B cell (primary cell): ENCODE data around the gene EHBP1. TPM values are rescaled to one million over a fixed set of nuclear protein-coding genes. Genes with fewer than 3 reads are reported as not detected.

Experiments used
- ATAC-seq: fragments of 200-7000 bp; cut with Tn5 transposase; one replicate; pipeline ENCODE4 v1.10.0; 2021; ENCODE audit warnings: low read depth, mild to moderate bottlenecking, moderate number of reproducible peaks, moderate library complexity
- CTCF ChIA-PET: fragments of 350-600 bp; sonication (Branson Sonifier 250); formaldehyde crosslinking; loops from one replicate; lab custom pipeline; 2021; ENCODE audit warnings: antibody characterized with exemption, inconsistent platforms; lab: Charles Lee
- POLR2A ChIA-PET: fragments of 350-600 bp; sonication (Branson Sonifier 250); formaldehyde crosslinking; loops from one replicate; lab custom pipeline; 2021; ENCODE audit warnings: antibody characterized with exemption; lab: Charles Lee
- DNase-seq: peaks from one replicate; pipeline ENCODE4 v3.0.0; 2013
- H2AFZ ChIP-seq: 2 replicates; pipeline ENCODE4 v1.6.1; 2012; ENCODE audit warnings: mild to moderate bottlenecking, low read depth, low read length; ENCODE audit not compliant: insufficient read depth, poor library complexity, severe bottlenecking
- H3K27ac ChIP-seq, 2 donors: 1 replicate in 1 of 2; 2 replicates in 1 of 2; pipeline ENCODE4 v1.5.1; 2012 to 2013; ENCODE audit warnings: low read length in 2 of 2, mild to moderate bottlenecking in 2 of 2, moderate library complexity in 1 of 2
- H3K27me3 ChIP-seq, 4 experiments: fragments of 200-600 bp in 1 of 4; sonication (generic) in 1 of 4; replicated peaks in 1 of 4; 1 replicate in 2 of 4; 2 replicates in 2 of 4; pipeline versions ENCODE4 v1.6.1 to v1.7.0; 2013 to 2016; ENCODE audit warnings: low read length in 3 of 4, mild to moderate bottlenecking in 2 of 4, mixed read lengths in 1 of 4, moderate library complexity in 1 of 4; ENCODE audit not compliant: insufficient read depth in 4 of 4, control insufficient read depth in 3 of 4; ENCODE audit errors: control extremely low read depth in 1 of 4
- H3K36me3 ChIP-seq, 2 experiments: replicated peaks in 1 of 2; 1 replicate in 1 of 2; 2 replicates in 1 of 2; pipeline versions ENCODE4 v1.6.1 to v1.7.1; 2013; ENCODE audit warnings: low read length in 1 of 2; ENCODE audit not compliant: insufficient read depth in 2 of 2, control insufficient read depth in 1 of 2; ENCODE audit errors: control extremely low read depth in 1 of 2, extremely low read depth in 1 of 2
- H3K4me1 ChIP-seq, 2 donors: fragments of 200-600 bp in 1 of 2; sonication (generic) in 1 of 2; 1 replicate in 1 of 2; 2 replicates in 1 of 2; pipeline versions ENCODE4 v1.5.1 to v1.6.1; 2013 to 2017; ENCODE audit warnings: low read length in 2 of 2; ENCODE audit not compliant: control insufficient read depth in 2 of 2, insufficient read depth in 2 of 2
- H3K4me2 ChIP-seq: replicated peaks from 2 replicates; pipeline ENCODE3; 2012; ENCODE audit warnings: mild to moderate bottlenecking, low read depth, low read length; ENCODE audit not compliant: poor library complexity, severe bottlenecking
- H3K4me3 ChIP-seq, 5 experiments: fragments of 200-600 bp in 1 of 5; sonication (generic) in 1 of 5; 1 replicate in 3 of 5; 2 replicates in 2 of 5; pipeline versions ENCODE4 v1.5.1 to v1.7.0; 2011 to 2016; ENCODE audit warnings: low read length in 4 of 5, mild to moderate bottlenecking in 4 of 5, low read depth in 2 of 5, control low read depth in 1 of 5, moderate library complexity in 1 of 5; ENCODE audit not compliant: insufficient read depth in 1 of 5; ENCODE audit errors: control extremely low read depth in 1 of 5, extremely low read depth in 1 of 5
- H3K79me2 ChIP-seq: fragments of 200-600 bp; sonication (generic); one replicate; pipeline ENCODE4 v1.6.0; 2016; ENCODE audit warnings: low read length; ENCODE audit not compliant: control insufficient read depth, insufficient read depth
- H3K9ac ChIP-seq: fragments of 200-600 bp; sonication (generic); 2 replicates; pipeline ENCODE4 v1.6.1; 2017; ENCODE audit warnings: mild to moderate bottlenecking, low read length, moderate library complexity
- H3K9me3 ChIP-seq, 3 donors: one replicate each; pipeline versions ENCODE4 v1.6.1 to v1.7.1; 2013; ENCODE audit warnings: low read length in 2 of 3; ENCODE audit not compliant: control insufficient read depth in 2 of 3, insufficient read depth in 1 of 3; ENCODE audit errors: control extremely low read depth in 1 of 3
- H4K20me1 ChIP-seq: 2 replicates; pipeline ENCODE4 v1.6.0; 2012; ENCODE audit warnings: mild to moderate bottlenecking, low read length; ENCODE audit not compliant: insufficient read depth, control insufficient read depth, poor library complexity, severe bottlenecking
- H3K27ac Mint-ChIP-seq: one replicate; pipeline ENCODE4 v1.8.0; 2021; ENCODE audit warnings: mixed read lengths
- H3K27me3 Mint-ChIP-seq: one replicate; pipeline ENCODE4 v1.8.0; 2021; ENCODE audit warnings: mixed read lengths
- H3K4me1 Mint-ChIP-seq: one replicate; pipeline ENCODE4 v1.8.0; 2021; ENCODE audit warnings: mixed read lengths
- H3K4me3 Mint-ChIP-seq: one replicate; pipeline ENCODE4 v1.8.0; 2021; ENCODE audit warnings: mixed read lengths
- H3K9me3 Mint-ChIP-seq: one replicate; pipeline ENCODE4 v1.8.0; 2022; ENCODE audit warnings: mixed read lengths; ENCODE audit not compliant: insufficient read depth
- EZH2 ChIP-seq: IDR thresholded peaks from 2 replicates; pipeline ENCODE4 v1.6.1; 2012; ENCODE audit warnings: borderline replicate concordance, low read depth, mild to moderate bottlenecking, moderate library complexity, low read length; ENCODE audit not compliant: insufficient read depth, poor library complexity, severe bottlenecking
- intact Hi-C: fragments of 100-400 bp; cut with micrococcal nuclease; formaldehyde crosslinking; loops from one replicate; pipeline ENCODE4 v1.10.0; 2022
- polyA plus RNA-seq: library from polyadenylated mRNA; depleted of rRNA; stranded (reverse); fragments of >200 nt; gene quantifications from 2 replicates; pipeline ENCODE4 v1.2.3, GENCODE V29; 2012
- total RNA-seq, 2 donors: library from RNA; stranded (reverse); fragments of 120-200 nt in 1 of 2; gene quantifications; 1 replicate in 1 of 2; 2 replicates in 1 of 2; pipeline versions ENCODE4 v1.2.3 to v1.2.4, GENCODE V29; 2013 to 2022
- TF ChIP-seq, protein P1 (sequence below): fragments of 200-600 bp; IDR thresholded peaks from one replicate; pipeline ENCODE4 v1.8.0; 2022; ENCODE audit warnings: antibody characterized with exemption, mild to moderate bottlenecking

EHBP1 gene
- total and polyA plus RNA-seq, 2 donors (not counting 1 experiment from before 2014, with no cell fraction given): 8.8 to 34.7 TPM

GRCh38 chr2:62719757-62720156 is 14.2 kb downstream of the EHBP1 start:
- ChIA-PET CTCF (no interaction called here), POLR2A (no interaction called here)
- no peaks in the 10 kb centered on the region for H3K4me1 ChIP-seq
- H3K4me2 ChIP-seq: no peak overlapping the region
- H3K9me3 Mint-ChIP-seq: peaks cover 12% of the 10 kb centered on the region
- H2AFZ ChIP-seq: no peak overlapping the region
- peaks cover 5% of the 10 kb centered on the region in 3 donors for H3K9me3 ChIP-seq
- DNase-seq: no peak
- intact Hi-C loops: no loop called here
- peaks cover 18% of the 10 kb centered on the region for H3K79me2 ChIP-seq
- H4K20me1 ChIP-seq: no peaks in the 10 kb centered on the region
- no peak overlapping the region for H3K27ac ChIP-seq
- H3K27ac Mint-ChIP-seq: no peak overlapping the region
- TF ChIP-seq EZH2: no peak
- TF ChIP-seq, protein P1, sequence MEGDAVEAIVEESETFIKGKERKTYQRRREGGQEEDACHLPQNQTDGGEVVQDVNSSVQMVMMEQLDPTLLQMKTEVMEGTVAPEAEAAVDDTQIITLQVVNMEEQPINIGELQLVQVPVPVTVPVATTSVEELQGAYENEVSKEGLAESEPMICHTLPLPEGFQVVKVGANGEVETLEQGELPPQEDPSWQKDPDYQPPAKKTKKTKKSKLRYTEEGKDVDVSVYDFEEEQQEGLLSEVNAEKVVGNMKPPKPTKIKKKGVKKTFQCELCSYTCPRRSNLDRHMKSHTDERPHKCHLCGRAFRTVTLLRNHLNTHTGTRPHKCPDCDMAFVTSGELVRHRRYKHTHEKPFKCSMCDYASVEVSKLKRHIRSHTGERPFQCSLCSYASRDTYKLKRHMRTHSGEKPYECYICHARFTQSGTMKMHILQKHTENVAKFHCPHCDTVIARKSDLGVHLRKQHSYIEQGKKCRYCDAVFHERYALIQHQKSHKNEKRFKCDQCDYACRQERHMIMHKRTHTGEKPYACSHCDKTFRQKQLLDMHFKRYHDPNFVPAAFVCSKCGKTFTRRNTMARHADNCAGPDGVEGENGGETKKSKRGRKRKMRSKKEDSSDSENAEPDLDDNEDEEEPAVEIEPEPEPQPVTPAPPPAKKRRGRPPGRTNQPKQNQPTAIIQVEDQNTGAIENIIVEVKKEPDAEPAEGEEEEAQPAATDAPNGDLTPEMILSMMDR: no peak
- peaks cover 0 to 2% of the 10 kb centered on the region in 2 experiments for H3K36me3 ChIP-seq
- peaks cover 6% of the 10 kb centered on the region for H3K4me1 Mint-ChIP-seq
- H3K9ac ChIP-seq: no peak overlapping the region
- H3K4me3 Mint-ChIP-seq: no peak overlapping the region
- H3K4me3 ChIP-seq: no peak overlapping the region
- no peak for ATAC-seq
- H3K27me3 ChIP-seq: no peaks in the 10 kb centered on the region
- no peaks in the 10 kb centered on the region for H3K27me3 Mint-ChIP-seq

DNA sequence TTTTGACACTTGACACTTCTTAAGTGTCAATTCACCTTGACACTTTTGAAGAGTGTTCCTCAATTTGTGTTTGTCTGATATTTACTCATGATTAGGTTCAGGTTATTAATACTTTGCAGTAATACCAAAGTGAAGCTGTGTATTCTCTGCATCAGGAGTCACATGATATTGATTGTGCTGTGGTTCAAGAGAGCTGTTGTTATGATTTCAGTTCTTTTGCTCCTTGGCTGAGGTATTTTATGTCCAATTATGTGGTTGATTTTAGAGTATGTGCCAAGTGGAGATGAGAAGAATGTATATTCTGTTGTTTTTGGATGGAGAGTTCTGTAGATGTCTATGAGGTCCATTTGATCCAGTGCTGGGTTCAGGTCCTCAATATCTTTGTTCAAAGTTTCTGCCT is 17.2 kb downstream of the EHBP1 start:
- peaks cover 4% of the 10 kb centered on the region for H4K20me1 ChIP-seq
- POLR2A ChIA-PET: no interaction called here
- no peak for TF ChIP-seq EZH2
- TF ChIP-seq, protein P1: no peak
- no peaks in the 10 kb centered on the region for H3K27me3 ChIP-seq
- peaks cover 0 to 2% of the 10 kb centered on the region in 2 experiments for H3K36me3 ChIP-seq
- peaks cover 12% of the 10 kb centered on the region for H3K9me3 Mint-ChIP-seq
- no peak overlapping the region for H3K27ac ChIP-seq
- H3K4me1 ChIP-seq: peaks cover 0 to 4% of the 10 kb centered on the region in 2 donors
- H3K4me3 ChIP-seq: no peak overlapping the region
- no peak overlapping the region for H2AFZ ChIP-seq
- intact Hi-C loops: no loop called here
- peaks cover 18% of the 10 kb centered on the region for H3K4me1 Mint-ChIP-seq
- no peak overlapping the region for H3K4me3 Mint-ChIP-seq
- H3K4me2 ChIP-seq: no peak overlapping the region
- H3K27ac Mint-ChIP-seq: no peak overlapping the region
- CTCF ChIA-PET: interaction anchor here (0.6 kb wide), 1 partner anchor 27 kb away, joined by 3 read pairs; no protein-coding TSS in a partner anchor
- H3K79me2 ChIP-seq: peaks cover 31% of the 10 kb centered on the region
- no peak overlapping the region for H3K9ac ChIP-seq
- no peak for ATAC-seq
- no peak for DNase-seq
- no peaks in the 10 kb centered on the region for H3K27me3 Mint-ChIP-seq
- H3K9me3 ChIP-seq: peaks cover 5 to 16% (median 5%) of the 10 kb centered on the region in 3 donors
